ENCODE measurements around the gene GLO1. TPM values are rescaled to one million over a fixed set of nuclear protein-coding genes. Genes with fewer than 3 reads are reported as not detected.

GLO1 gene
- polyA plus RNA-seq, 3 donors = 11.4 to 68.6 (median 62.6) TPM

GRCh38 chr6:38636027-38636426 lies 66.9 kb downstream of the GLO1 start:
- Histone ChIP-seq H3K27ac (ENCODE audit: low read depth in 1 of 2, low read length in 2 of 2) (no peak overlapping the region), H3K36me3 (replicated peaks in 1 of 2; ENCODE audit: control insufficient read depth in 1 of 2, insufficient read depth in 2 of 2, low read length in 2 of 2) (no peaks in the 10 kb centered on the region), H2AFZ (ENCODE audit: insufficient read depth, low read depth, low read length, poor library complexity, severe bottlenecking) (no peak overlapping the region), H3K9me3 (replicated peaks in 1 of 2; ENCODE audit: control insufficient read depth in 1 of 2, insufficient read depth in 1 of 2, low read length in 2 of 2) (peaks cover 0 to 5% of the 10 kb centered on the region in 2 donors), H3K9ac (ENCODE audit: insufficient read depth, low read length, poor library complexity, severe bottlenecking) (no peak overlapping the region), H3K27me3 (ENCODE audit: control insufficient read depth in 2 of 2, insufficient read depth in 2 of 2, low read length in 2 of 2) (no peaks in the 10 kb centered on the region), H3K4me1 (ENCODE audit: control insufficient read depth in 1 of 2, insufficient read depth in 2 of 2, low read length in 2 of 2) (peaks cover 16 to 28% of the 10 kb centered on the region in 2 donors), H4K20me1 (ENCODE audit: insufficient read depth, low read length) (peaks cover 25% of the 10 kb centered on the region), H3K79me2 (ENCODE audit: insufficient read depth, low read length) (peaks cover 26% of the 10 kb centered on the region), H3K4me3 (replicated peaks in 1 of 3; ENCODE audit: low read depth in 2 of 3, low read length in 3 of 3) (no peak overlapping the region), H3K4me2 (replicated peaks; ENCODE audit: extremely low read depth, low read length, poor library complexity, severe bottlenecking) (no peak overlapping the region)
- no peaks in the 10 kb centered on the region for H3K36me3 Mint-ChIP-seq
- no peak for DNase-seq
- no peak for TF ChIP-seq CTCF (IDR thresholded peaks at IDR 0.05)
- peak overlapping the region in 1 of 7 donors; percentile 14 for H3K27ac Mint-ChIP-seq
- H3K4me3 Mint-ChIP-seq = no peak overlapping the region
- peaks cover 36% of the 10 kb centered on the region for H3K4me1 Mint-ChIP-seq
- 100% methylated on average over 1 of the region's 1 CpG for WGBS (ENCODE audit: insufficient coverage)
- peaks cover 0 to 4% (median 0%) of the 10 kb centered on the region in 3 donors for H3K27me3 Mint-ChIP-seq (ENCODE audit: low read depth in 3 of 3)
- peaks cover 0 to 5% (median 0%) of the 10 kb centered on the region in 7 donors for H3K9me3 Mint-ChIP-seq
- intact Hi-C loops (cut with micrococcal nuclease) = no loop called here

- Mint-ChIP-seq H3K9me3 (peaks cover 0 to 5% (median 0%) of the 10 kb centered on the region in 7 donors), H3K27me3 (ENCODE audit: low read depth in 3 of 3) (peaks cover 0 to 4% (median 0%) of the 10 kb centered on the region in 3 donors), H3K4me1 (peaks cover 29% of the 10 kb centered on the region), H3K36me3 (no peaks in the 10 kb centered on the region), H3K27ac (no peak overlapping the region), H3K4me3 (no peak overlapping the region)
- no CpG with 5 or more reads among the region's 1 CpG for WGBS (ENCODE audit: insufficient coverage)
- Histone ChIP-seq H3K4me3 (replicated peaks in 1 of 3; ENCODE audit: low read depth in 2 of 3, low read length in 3 of 3) (no peak overlapping the region), H3K27ac (ENCODE audit: low read depth in 1 of 2, low read length in 2 of 2) (no peak overlapping the region), H3K27me3 (ENCODE audit: control insufficient read depth in 2 of 2, insufficient read depth in 2 of 2, low read length in 2 of 2) (no peaks in the 10 kb centered on the region), H3K9ac (ENCODE audit: insufficient read depth, low read length, poor library complexity, severe bottlenecking) (no peak overlapping the region), H3K36me3 (replicated peaks in 1 of 2; ENCODE audit: control insufficient read depth in 1 of 2, insufficient read depth in 2 of 2, low read length in 2 of 2) (no peaks in the 10 kb centered on the region), H3K9me3 (replicated peaks in 1 of 2; ENCODE audit: control insufficient read depth in 1 of 2, insufficient read depth in 1 of 2, low read length in 2 of 2) (peaks cover 0 to 5% of the 10 kb centered on the region in 2 donors), H3K4me1 (ENCODE audit: control insufficient read depth in 1 of 2, insufficient read depth in 2 of 2, low read length in 2 of 2) (peaks cover 8 to 18% of the 10 kb centered on the region in 2 donors), H4K20me1 (ENCODE audit: insufficient read depth, low read length) (peaks cover 29% of the 10 kb centered on the region), H3K79me2 (ENCODE audit: insufficient read depth, low read length) (peaks cover 29% of the 10 kb centered on the region), H3K4me2 (replicated peaks; ENCODE audit: extremely low read depth, low read length, poor library complexity, severe bottlenecking) (no peak overlapping the region), H2AFZ (ENCODE audit: insufficient read depth, low read depth, low read length, poor library complexity, severe bottlenecking) (no peak overlapping the region)
- TF ChIP-seq CTCF (IDR thresholded peaks at IDR 0.05) = no peak
- no peak for DNase-seq
- intact Hi-C loops (cut with micrococcal nuclease) = no loop called here
These were observed 68.4 kb downstream of the GLO1 start for GRCh38 chr6:38634518-38634917.

Measured in CD14-positive monocyte (primary cell).